ENCODE data around the gene POLRMT.
"Not testable (repeated sequence)": the region's sequence is repeated elsewhere in the genome, so short reads cannot be mapped to it uniquely, and the experiment has no call there.

Gene POLRMT

DNA sequence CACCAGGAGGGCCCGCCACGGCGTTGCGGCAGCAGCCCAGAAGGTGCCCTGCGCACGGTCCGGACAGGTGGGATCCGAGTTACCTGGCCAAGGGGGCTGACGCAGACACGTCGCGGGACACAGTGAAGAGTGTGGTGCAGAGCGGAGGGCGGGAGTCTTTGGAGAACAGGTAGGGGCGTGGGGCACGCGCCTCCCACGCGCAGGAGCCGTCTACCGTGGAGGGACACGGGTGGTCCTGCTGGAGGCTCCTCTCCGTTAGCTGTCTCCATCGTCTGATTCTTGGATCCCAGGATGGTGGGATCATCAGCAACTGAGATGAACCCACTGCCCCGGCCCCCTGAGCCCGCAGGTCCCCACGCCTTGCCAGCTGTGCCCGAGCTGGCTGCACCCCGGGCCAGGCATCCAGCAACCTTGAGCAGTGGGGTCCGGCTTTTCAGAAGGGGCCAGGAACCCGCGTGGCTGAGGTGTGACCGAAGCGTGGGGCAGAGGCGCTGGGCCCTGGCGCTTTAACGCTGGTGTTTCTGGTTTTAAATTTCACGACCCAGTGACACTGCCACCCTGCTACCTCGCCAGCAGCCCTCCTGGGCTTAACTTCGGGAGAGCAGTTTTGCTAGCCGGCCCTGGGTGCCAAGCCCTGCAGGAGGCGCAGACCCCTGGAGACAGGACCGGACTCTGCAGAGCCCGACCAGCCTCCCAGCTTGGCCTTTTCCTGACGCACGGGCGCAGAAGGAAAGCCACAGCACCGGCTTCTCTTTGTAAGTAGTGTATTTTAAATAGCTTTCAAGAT lies 13.6 kb upstream of the POLRMT start:
- no peak for DNase-seq

DNA sequence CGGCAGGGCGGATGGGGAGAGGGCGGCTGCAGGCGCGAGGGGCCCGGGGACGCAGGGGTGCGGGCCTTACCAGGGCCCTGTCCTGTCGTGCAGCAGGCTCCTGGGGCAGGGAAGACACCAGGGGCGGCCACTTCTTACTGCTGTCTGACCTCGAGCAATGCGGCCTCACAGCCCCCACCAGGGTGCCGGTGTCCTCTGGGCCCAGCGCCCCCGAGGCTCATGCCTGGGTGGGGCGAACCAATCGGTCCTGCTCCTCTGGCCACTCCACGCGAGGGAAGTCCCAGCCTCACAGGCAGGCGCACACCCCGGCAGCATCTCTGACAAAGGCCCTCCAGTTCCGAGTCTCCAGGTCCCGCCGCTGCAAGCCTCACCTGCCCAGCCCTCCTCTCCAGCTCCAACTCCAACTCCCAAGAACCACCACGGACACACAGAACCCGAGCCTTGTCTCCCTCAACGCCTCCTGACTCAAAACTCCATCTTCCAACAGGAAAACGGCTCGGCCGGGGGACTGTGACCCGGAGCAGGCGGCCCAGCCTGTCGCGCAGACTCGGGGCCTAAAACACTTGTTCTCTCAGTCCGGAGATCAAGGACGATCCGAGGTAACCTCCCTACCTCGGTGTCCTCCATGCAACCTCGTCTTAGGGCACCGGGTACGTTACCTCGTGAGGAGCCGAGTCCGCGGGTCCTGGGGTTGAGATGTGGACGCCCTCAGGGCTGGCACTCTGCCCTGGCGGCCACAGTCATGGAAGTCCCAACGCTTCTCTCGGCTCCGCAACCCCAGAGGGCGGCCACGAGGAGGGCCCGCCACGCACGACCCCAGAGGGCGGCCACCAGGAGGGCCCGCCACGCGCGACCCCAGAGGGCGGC lies 12.8 kb upstream of the POLRMT start:
- no peak for DNase-seq

DNA sequence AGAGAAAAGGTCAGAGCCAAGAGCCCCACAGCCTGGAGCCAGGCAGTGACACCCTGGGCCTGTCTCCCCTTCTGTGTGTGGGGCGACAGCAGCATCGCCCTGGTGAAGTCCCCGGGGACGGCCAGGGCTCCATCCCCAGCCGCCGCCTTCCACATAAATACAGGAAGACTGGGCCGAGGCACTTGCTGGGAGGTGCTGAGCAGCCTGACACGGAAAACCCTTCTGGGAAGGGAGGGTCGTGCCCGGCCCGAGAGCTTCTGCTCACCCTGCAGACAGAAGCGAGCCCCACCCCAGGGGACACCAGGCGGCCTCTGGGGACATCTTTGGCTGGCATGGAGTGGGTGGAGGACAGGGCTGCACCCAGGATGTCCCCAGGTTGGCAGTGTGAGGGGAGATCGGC lies 11.5 kb upstream of the POLRMT start:
- no peak for DNase-seq

DNA sequence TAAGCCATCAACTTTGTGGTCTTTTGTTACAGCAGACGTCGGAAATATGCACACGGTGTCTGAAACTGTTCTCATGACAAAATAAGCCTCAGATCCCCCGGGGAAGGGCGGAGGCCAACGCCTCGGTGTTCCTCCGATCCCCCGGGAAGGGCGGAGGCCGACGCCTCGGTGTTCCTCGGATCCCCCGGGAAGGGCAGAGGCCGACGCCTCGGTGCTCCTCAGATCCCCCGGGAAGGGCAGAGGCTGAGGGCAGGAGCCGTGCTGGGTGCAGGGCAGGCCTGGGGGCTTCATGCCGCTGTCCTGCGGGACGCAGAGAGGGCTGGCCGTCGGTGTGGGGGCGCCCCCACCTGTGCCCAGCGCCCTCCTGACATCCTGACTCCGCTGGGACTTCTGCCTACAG lies 11.0 kb upstream of the POLRMT start:
- DNase-seq, result no peak

DNA sequence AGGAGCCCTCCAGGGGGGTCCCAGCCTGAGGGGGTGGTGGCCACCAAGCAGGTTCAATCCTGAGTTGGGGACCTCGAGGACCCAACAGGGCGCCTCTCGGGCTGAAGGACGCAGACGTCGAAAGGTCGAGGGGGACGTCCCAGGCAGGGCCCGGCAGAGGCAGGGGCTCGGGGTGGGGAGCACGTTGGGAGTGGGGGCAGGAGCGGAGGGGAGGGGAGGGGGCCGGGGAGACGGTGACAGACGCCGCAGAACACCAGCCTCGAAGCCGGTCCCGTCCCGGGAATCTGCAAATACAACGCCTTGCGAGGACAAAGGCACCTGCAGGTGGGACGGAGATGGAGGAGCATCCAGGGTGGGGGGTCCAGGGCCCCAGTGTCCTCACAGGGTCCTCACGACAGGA lies 10.4 kb upstream of the POLRMT start:
- DNase-seq, result no peak

DNA sequence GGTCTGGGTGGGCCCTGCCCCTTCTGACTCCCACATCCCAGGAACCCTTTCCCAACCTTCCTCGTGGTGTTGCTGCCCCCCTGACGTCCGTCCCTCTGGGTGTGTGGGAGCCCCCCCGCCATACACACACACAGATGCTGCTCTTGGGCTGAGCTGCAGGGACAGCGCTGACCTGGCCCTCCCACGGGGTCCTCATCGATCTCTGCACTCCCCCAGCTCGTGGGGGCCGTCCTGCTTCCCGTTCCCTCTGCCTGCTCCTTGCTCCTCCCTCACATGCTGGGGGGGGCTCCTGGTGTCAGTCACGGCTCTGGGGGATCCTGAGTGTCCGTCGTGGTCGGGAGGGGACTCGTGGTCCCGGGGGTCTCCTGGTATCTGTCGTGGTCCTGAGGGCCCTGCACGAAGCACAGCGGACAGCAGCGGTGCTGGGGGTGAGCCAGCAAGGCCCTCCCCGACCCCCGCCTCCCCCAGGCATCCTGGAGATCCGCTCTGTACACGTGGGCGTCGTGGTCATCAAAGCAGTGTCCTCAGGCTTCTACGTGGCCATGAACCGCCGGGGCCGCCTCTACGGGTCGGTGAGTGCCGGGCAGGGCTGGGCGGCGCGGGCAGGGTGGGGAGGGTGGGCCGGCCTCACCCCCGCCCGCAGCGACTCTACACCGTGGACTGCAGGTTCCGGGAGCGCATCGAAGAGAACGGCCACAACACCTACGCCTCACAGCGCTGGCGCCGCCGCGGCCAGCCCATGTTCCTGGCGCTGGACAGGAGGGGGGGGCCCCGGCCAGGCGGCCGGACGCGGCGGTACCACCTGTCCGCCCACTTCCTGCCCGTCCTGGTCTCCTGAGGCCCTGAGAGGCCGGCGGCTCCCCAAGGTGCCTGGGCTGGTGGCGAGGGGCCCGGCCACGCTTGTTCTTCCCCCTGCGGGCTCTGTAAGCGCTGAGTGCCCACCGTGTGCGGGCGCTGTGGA lies 9.7 kb upstream of the POLRMT start:
- DNase-seq, result no peak

DNA sequence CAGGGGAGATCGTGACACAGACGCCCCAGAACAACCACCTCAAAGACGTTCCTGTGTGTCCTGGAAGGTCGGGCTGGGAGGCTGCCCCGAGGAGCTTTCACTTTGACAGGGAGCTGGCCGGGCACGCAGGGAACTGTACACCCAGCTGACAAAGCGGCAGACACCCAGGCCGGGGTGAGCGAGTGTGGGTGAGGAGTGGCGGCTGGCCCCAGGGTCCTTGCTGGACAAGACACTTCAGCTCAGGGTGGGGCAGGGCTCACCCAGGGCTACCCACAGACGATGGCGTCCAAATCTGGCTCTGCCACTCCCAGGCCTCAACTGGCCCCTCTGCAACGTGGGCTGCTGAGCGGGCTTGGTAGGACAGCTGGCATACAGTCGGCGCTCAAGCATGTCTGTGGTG lies 8.4 kb upstream of the POLRMT start:
- DNase-seq, result no peak

DNA sequence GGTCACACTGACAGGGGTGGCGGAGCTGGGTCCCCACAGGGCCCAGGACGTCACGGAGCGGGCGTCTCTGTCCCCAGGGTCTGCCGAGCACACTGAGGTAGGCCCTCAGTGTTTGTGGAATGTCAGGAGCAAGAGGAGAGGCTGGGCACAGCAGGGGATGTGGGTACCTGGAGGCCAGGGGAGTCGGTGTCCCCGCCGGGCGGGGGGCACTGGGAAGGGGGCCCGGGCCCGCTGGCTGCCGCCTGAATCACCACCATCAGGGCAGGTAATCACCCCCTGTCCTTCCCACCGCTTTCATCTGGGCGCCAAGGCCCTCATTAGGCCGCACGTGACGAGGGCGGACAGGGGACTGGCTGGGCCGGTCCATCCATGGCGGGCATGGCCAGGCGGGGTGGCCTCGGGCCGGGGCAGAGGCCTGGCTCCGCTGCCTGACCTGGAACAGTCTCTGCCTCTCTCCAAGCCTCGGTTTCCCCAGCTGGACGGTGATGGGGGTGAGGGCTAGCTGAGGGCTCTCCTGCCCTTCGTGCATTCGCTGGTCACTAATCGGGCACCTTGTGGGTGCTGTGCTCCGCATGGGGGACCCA lies 7.4 kb upstream of the POLRMT start:
- no peak for DNase-seq

DNA sequence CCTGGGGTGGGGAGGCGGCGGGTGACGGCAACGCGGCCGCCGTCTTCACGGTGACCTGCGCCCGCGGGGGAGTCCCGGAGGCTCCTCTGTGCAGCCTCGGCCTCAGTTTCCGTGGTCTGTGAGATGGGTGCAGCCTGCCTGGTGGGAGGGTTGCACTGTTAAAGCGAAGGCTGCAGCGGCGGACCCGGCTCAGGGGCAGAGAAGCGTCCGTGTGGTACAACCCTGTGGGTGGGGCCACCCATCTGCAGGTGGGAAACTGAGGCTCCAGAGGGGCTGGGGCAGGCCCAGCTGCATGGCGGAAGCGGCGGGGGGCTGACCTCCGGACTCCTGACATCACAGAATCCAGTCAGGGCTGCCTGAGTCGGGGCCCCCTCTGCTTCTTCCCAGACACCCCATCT lies 6.8 kb upstream of the POLRMT start:
- no peak for DNase-seq

DNA sequence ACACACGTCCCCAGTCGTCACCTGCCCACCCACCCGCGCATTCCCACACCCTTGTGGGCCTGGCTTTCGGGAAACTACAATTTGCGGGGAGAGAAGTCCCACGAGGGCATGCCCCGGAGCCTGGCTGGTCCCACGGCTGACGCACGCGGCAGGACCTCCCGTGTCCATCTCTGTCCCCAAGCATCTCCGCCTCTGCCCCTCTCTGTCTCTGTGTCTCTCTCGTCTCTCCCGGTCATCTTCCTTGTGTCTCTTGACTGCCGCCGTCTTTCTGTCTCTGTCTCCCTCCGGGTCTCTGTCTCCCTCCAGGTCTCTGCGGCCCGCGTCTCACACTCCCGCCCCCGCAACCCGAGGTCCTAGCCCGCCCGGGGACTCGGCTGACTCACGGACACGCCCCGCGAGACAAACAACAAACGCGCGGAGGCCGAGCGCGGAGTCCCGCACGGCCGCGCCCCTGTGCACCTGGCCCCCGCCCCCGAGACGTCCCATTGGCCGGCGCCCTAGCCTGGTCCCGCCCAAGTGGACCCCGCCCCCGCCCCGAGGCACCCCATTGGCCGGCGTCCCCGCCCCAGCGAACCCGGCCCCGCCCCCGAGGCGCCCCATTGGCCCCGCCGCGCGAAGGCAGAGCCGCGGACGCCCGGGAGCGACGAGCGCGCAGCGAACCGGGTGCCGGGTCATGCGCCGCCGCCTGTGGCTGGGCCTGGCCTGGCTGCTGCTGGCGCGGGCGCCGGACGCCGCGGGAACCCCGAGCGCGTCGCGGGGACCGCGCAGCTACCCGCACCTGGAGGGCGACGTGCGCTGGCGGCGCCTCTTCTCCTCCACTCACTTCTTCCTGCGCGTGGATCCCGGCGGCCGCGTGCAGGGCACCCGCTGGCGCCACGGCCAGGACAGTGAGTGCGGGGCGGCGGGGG lies 6.2 kb upstream of the POLRMT start, which contains the start of gene FGF22:
FGF22 (plus strand) TSS at position 627 of the 908 bp plus-strand sequence; CDS start at position 674, 47 bp downstream.
- DNase-seq, result peak; percentile 96

DNA sequence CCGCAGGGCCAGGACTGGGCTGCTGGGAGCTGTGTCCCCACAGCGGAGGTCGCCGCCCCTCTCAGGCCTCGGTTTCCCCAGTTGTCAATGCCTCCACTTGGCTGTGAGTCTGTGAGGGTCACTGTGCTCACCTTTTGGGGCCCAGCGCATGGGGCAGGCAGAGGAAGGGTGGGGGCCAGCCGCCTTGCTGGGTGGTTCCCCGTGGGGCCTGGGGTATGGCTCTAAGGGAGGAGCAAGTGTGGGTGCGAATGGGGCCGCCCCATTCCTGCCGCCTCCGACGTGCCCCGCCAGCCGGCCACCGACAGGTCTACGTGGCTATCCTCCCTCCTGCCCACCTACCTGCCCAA lies 5.5 kb upstream of the POLRMT start:
- no peak for DNase-seq

DNA sequence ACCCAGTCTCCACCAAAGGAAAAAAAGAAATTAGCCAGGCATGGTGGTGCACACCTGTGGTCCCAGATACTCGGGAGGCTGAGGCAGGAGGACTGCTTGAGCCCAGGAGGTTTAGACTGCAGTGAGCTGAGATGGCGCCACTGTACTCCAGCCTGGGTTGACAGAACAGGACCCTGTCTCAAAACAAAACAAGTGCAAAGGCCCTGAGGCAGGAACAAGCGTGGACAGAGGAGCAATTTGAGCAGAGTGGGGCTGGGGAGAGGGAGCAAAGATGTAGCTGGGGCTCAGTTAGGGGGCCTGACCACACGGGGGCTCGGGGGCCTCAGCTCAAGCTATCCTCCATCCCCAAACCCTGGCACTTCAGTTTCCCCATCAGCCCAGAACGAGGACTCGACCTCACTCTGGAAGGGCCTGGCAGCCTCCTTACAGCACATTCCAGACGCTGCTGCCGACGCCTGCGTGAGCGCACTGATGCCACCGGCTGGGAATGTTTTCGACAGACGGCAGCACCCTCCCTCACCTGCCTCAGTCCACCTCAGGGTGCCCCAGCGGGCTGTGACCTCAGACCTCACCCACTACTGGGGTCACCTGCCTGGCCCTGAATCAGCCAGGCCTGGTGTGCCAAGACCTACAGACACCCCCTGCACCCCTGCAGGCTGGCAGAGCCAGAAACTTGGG lies 1.8 kb upstream of the POLRMT start:
- no peak for DNase-seq

DNA sequence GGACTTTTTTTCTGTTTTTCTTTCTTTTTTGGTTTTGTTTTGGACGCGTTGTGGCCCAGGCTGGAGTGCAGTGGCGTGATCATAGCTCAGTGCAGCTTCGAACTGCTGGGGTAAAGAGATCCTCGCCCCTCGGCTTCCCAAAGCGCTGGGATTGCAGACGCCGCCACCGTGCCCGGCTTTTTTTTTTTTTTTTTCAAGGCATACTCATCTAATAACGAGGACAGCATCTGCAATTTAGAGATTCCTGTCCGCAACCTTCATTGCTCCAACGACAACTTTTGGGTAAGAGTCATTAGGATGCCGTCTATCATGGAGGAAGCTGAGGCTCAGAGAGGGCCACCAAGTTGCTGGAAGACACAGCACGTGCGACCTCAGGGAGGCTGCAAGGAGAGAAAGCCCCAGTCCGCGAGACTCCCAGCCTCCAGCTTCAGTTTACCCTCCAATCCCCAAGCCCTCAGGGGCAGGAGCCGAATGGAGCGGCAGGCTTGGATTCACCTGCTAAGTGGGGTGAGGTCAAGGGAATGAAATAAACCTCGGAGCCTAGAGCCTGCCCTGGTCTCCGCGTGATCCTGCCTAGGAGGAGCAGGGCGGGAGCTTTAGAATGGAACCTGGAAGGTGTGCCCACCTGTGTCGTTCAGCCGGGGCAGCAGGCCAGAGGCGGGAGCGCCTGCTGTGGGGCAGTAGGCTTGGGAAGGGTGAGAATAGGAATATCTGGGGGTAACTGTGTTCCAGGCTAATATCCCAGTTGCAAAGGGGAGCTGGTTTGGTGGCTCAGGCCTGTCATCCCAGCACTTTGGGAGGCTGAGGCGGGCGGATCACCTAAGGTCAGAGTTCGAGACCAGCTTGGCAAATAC lies 676 bp upstream of the POLRMT start:
- no peak for DNase-seq

DNA sequence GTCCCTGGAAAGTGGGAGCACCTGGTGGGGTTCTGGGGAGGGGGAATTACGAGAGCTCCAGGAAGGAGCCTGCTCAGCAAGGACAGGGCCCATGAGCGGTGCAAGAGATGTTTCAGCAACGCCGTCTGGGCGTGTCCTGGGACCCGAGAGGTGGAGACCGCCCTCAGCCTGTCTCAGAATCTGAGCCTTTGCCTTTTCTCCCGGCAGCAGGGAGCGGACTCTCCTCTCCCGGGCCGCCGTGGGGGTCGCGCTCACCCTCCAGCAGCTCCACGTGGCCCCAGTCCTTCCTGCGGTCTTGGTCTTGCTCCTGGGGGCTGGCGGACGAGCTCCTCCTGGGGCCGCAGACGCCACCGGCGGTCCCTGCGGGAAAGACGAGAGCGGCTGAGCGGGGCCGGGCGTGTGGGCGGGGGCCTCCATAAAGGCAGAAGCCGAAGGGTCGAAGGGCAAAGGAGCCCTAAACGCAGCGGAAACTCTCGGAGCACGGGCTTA lies 714 bp downstream of the POLRMT start:
- DNase-seq, result no peak

DNA sequence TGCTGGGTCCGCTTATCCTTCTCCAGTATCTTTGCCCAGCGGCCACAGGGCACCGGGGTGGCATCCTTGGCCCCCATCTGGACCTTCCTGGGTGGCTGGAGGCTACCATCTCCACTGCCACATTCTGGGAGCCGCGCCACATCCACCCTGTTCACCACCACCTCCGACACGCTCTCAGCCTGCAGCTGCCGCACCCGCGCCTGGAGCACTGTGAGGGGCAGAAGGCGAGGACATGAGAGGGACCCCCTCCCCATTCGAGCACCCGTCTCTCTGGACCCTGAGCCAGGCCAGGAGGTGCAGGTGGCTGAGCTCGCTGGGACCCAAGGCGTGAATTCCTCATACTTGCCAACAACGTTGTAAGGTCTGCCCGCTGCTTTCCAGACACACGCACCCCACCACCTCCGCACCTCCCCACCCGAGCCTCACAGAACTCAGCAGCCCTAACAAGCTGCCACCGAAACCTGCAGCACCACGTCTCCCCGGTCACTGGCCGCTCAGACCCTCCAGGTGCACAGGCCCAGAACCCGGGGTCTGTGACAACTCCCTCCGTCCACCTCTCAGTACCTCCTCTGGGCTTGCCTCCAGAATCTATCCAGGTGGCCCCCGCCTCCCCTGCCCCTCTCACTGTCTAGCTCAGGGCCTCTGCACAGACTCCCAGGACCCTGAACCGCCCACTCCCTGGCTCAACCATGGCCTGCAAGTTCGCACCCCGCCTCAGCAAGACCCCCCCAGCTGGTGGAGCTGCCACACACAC lies 3.2 kb downstream of the POLRMT start:
- DNase-seq, result no peak

DNA sequence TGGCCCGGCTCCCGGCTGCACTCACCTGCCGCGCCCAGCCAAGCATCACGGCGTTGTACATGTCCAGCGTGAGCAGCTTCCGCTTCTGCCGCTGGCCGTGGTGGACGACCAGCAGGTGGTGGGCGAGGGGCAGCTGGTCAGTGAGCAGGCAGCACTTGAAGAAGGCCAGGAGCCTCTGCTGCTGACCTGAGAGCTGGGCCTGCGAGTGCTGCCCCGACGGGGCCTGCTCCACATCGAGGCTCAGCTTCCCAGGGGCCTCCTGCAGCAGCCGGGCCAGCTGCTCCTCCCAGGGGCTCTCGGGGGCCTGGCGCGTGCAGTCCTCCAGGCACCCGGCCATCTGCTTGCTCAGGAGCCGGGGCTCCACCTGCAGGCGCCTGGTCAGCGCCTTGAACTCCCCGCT lies 3.8 kb downstream of the POLRMT start:
- not testable (repeated sequence) for DNase-seq

DNA sequence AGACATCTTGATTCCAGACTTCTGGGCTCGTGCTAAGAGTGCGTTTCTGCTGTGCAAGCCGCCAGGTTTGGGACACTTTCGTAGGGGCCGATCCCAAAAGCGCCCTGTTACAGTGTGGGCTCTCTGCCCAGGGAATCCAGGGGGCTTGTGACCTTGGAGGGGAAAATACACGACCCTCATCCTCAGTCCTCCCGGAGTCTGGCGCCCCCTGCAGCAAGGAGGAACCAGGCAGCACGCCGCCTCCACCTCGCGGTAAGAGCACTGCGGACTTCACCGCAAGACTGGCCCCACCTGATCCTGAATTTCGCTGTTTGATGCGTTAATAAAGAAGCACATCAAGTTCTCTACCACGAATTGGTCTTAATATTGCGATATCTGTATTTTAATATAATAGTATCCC lies 5.2 kb downstream of the POLRMT start:
- no peak for DNase-seq

DNA sequence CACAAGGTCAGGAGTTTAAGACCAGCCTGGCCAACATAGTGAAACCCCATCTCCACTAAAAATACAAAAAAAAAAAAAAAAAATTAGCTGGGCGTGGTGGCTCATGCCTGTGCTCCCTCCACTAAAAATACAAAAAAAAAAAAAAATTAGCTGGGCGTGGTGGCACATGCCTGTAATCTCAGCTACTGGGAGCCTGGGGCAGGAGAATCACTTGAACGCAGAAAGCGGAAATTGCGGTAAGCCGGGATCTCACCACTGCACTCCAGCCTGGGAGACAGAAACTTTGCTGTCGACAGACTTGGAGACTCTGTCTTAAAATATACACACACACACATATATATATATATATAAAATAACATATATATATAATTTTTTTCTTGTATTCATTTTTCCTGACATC lies 6.8 kb downstream of the POLRMT start:
- not testable (repeated sequence) for DNase-seq

DNA sequence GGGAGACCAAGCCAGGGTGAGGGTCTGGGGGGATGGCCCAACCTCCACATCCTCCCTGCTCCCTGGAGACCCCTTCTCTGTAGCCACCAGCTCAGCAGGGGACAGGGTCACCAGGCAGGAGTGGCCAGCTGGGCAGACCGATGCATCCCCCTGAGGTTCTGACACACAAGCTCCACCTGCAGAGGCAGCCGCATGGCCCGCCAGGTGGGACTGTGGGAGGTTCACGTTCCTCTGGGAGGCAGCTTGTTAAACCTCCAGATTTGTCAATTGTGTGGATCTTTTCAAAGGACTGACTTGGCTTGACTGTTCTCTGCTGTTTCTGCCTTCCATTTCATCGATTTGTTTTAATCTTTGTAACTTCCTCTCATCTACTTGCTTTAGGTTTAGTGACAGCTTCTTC lies 8.1 kb downstream of the POLRMT start:
- no peak for DNase-seq

Measured in CD4-positive, alpha-beta T cell treated with Interleukin-21 for 1 hour (primary cell).